GM23248 (cell line): ENCODE measurements around the gene CHST8. TPM values are rescaled to one million over a fixed set of nuclear protein-coding genes. Genes with fewer than 3 reads are reported as not detected.

ENCODE experiments used
- DNase-seq: peaks from one replicate; pipeline ENCODE4 v3.0.0-alpha.2; 2015
- H2AFZ ChIP-seq: fragments of 200-600 bp; sonication (generic); 2 replicates; pipeline ENCODE4 v1.6.1; 2016; ENCODE audit warnings: antibody characterized with exemption
- H3F3A ChIP-seq: fragments of 200-600 bp; sonication (generic); 2 replicates; pipeline ENCODE4 v1.6.1; 2016; ENCODE audit warnings: mild to moderate bottlenecking, antibody characterized with exemption, mixed run types; ENCODE audit not compliant: insufficient read depth
- H3K27ac ChIP-seq: fragments of 200-600 bp; sonication (generic); 2 replicates; pipeline ENCODE4 v1.5.1; 2016; ENCODE audit warnings: mild to moderate bottlenecking
- H3K27me3 ChIP-seq: fragments of 200-600 bp; sonication (generic); replicated peaks from 2 replicates; pipeline ENCODE4 v1.6.1; 2016; ENCODE audit warnings: mild to moderate bottlenecking; ENCODE audit not compliant: insufficient read depth
- H3K36me3 ChIP-seq: fragments of 200-600 bp; sonication (generic); 2 replicates; pipeline ENCODE4 v1.6.1; 2016; ENCODE audit warnings: low read depth, mild to moderate bottlenecking
- H3K4me1 ChIP-seq: fragments of 200-600 bp; sonication (generic); 2 replicates; pipeline ENCODE4 v1.6.1; 2016; ENCODE audit warnings: mild to moderate bottlenecking; ENCODE audit not compliant: insufficient read depth
- H3K4me2 ChIP-seq: fragments of 200-600 bp; sonication (generic); one replicate; pipeline ENCODE4 v1.6.1; 2016; ENCODE audit warnings: mild to moderate bottlenecking; ENCODE audit not compliant: unreplicated experiment
- H3K4me3 ChIP-seq: fragments of 200-600 bp; sonication (generic); 2 replicates; pipeline ENCODE4 v1.5.1; 2016; ENCODE audit warnings: mild to moderate bottlenecking
- H3K79me2 ChIP-seq: fragments of 200-600 bp; sonication (generic); 2 replicates; pipeline ENCODE4 v1.6.1; 2016; ENCODE audit warnings: mild to moderate bottlenecking; ENCODE audit not compliant: insufficient read depth
- H3K9ac ChIP-seq: fragments of 200-600 bp; sonication (generic); 2 replicates; pipeline ENCODE4 v1.6.1; 2016; ENCODE audit warnings: mild to moderate bottlenecking
- H3K9me2 ChIP-seq: fragments of 200-600 bp; sonication (generic); 2 replicates; pipeline ENCODE4 v1.6.1; 2016; ENCODE audit warnings: mixed run types, mild to moderate bottlenecking, moderate library complexity; ENCODE audit not compliant: insufficient read depth
- H3K9me3 ChIP-seq: fragments of 200-600 bp; sonication (generic); one replicate; pipeline ENCODE4 v1.6.1; 2017; ENCODE audit warnings: low read depth
- H4K20me1 ChIP-seq: fragments of 200-600 bp; sonication (generic); 2 replicates; pipeline ENCODE4 v1.6.0; 2016; ENCODE audit not compliant: insufficient read depth
- EZH2 ChIP-seq: fragments of 200-600 bp; sonication (generic); IDR thresholded peaks from 2 replicates; pipeline ENCODE4 v1.6.1; 2018; ENCODE audit warnings: antibody characterized with exemption, mild to moderate bottlenecking; ENCODE audit not compliant: insufficient read depth, poor library complexity, severe bottlenecking
- EZH2phosphoT487 ChIP-seq: fragments of 200-600 bp; sonication (generic); IDR thresholded peaks from 2 replicates; pipeline ENCODE4 v1.6.1; 2018; ENCODE audit warnings: antibody characterized with exemption, moderate library complexity, mild to moderate bottlenecking, low read depth; ENCODE audit not compliant: insufficient read depth
- WGBS, 2 experiments: methylation state at CpG; one replicate each; pipeline ENCODE4 v1.1.6; 2015 to 2017; ENCODE audit warnings: low lambda C conversion rate in 2 of 2, low coverage in 1 of 2; ENCODE audit errors: missing lambda C conversion rate in 2 of 2; 5-methylcytosine and 5-hydroxymethylcytosine counted together
- in situ Hi-C: fragments of 300-500 bp; cut with MboI; formaldehyde crosslinking; loops from 2 replicates; pipeline ENCODE4 v1.15.0; 2020
- polyA plus RNA-seq: library from polyadenylated mRNA; unstranded; fragments of >200 nt; fragmentation: Nextera tagmentation; extraction: Ambion mirVana; gene quantifications from 2 replicates; pipeline ENCODE4 v1.2.1, GENCODE V29; 2016
- total RNA-seq: library from RNA; depleted of rRNA; stranded (reverse); fragments of >200 nt; shearing (Covaris generic); gene quantifications from 2 replicates; pipeline ENCODE4 v1.2.3, GENCODE V29; 2014

Gene CHST8
- total and polyA plus RNA-seq, 2 experiments from 2014 or later, result 0.30 to 1.1 TPM

DNA sequence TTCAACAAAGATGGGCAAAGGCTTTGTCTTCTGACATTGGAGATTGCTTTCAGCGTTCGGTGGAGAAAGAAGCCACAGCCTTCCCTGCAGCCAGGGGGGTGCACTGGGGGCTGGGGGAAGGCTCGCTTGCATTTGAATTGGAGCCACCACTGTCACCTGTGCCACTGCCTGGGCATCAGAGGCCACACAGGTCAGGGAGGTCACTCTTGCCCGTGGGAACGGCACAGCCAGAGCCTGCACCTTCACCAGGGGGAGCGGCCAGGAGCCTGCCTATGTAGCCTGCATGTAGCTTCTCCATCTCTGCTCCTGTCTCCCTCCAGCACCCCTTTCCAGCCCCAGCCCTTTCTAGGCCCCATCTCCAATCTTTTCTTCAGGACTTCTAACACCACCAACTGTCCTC lies 131.2 kb downstream of the CHST8 start:
- Histone ChIP-seq H3K9me3 (no peaks in the 10 kb centered on the region), H3K27me3 (peaks cover 11% of the 10 kb centered on the region), H3F3A (no peaks in the 10 kb centered on the region), H3K27ac (no peak overlapping the region), H4K20me1 (no peaks in the 10 kb centered on the region), H3K4me2 (no peak overlapping the region), H3K36me3 (no peaks in the 10 kb centered on the region), H3K4me3 (no peak overlapping the region), H3K79me2 (no peaks in the 10 kb centered on the region), H2AFZ (no peak overlapping the region), H3K4me1 (no peaks in the 10 kb centered on the region), H3K9me2 (no peaks in the 10 kb centered on the region), H3K9ac (no peak overlapping the region)
- TF ChIP-seq EZH2phosphoT487 (no peak), EZH2 (no peak)
- in situ Hi-C loops, result no loop called here
- 68 to 70% methylated on average over 6 of the region's 6 CpGs for WGBS, 2 experiments
- DNase-seq, result no peak

DNA sequence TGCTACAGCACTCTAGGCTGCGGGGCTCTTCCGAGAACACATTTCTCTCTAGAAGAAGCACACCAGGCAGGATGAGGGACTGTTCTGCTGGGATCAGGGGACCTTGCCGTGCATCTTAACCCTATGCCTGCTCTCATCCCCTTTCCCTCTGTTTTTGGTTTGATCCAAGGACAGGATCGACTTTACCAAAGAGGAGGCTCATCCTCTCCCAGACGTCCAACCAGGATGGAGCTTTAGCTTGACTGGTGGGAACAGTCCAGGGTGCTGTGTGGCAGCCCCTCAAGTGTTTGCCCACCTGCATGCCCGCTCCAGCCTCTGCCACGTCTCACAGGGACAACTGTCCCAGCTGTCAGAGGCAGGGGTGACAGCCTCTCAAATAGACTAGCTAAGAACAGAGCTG lies 132.6 kb downstream of the CHST8 start:
- peaks cover 11% of the 10 kb centered on the region for H3K27me3 ChIP-seq

GRCh38 chr19:33755099-33756035 lies 133.6 kb downstream of the CHST8 start:
- Histone ChIP-seq H3K27me3 (peaks cover 11% of the 10 kb centered on the region), H3K27ac (no peak overlapping the region), H3F3A (no peaks in the 10 kb centered on the region), H2AFZ (no peak overlapping the region), H3K9me2 (no peaks in the 10 kb centered on the region), H3K4me3 (no peak overlapping the region), H3K79me2 (no peaks in the 10 kb centered on the region), H3K4me2 (no peak overlapping the region), H3K36me3 (no peaks in the 10 kb centered on the region), H4K20me1 (no peaks in the 10 kb centered on the region), H3K9me3 (no peaks in the 10 kb centered on the region), H3K9ac (no peak overlapping the region), H3K4me1 (no peaks in the 10 kb centered on the region)
- no peak for DNase-seq
- 26 to 28% methylated on average over 26 of the region's 26 CpGs for WGBS, 2 experiments
- in situ Hi-C loops, result no loop called here
- TF ChIP-seq EZH2 (no peak), EZH2phosphoT487 (no peak)

More for the DNA sequence above, 132.6 kb downstream of the CHST8 start:
- Histone ChIP-seq H3K27ac (no peak overlapping the region), H3K36me3 (no peaks in the 10 kb centered on the region), H2AFZ (no peak overlapping the region), H3K4me1 (no peaks in the 10 kb centered on the region), H3K79me2 (no peaks in the 10 kb centered on the region), H4K20me1 (no peaks in the 10 kb centered on the region), H3K9me3 (no peaks in the 10 kb centered on the region), H3K4me2 (no peak overlapping the region), H3K4me3 (no peak overlapping the region), H3K9me2 (no peaks in the 10 kb centered on the region), H3F3A (no peaks in the 10 kb centered on the region), H3K9ac (no peak overlapping the region)
- no peak for DNase-seq
- TF ChIP-seq EZH2phosphoT487 (no peak), EZH2 (no peak)
- WGBS, 2 experiments, result 38 to 46% methylated on average over 7 of the region's 7 CpGs
- in situ Hi-C loops, result no loop called here

DNA sequence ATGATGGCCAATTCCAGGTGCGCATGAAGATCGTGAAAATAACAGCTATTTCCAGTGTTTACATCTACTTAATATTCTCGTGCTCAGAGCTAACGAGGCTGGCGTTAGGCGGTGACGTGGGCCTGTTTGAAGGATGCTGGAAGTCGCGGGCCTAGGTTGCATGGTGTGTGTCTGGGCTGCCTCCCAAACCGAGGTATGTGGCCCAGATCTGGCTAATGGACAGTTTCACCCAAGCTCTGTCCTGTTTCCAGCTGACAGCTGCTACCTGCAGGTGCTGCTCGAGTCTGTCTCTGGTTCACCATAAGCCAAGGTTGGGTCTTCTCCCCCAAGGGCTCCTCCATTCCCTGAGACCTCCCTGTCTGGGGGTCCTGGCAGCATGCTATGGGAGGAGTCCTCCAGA lies 134.4 kb downstream of the CHST8 start:
- Histone ChIP-seq H3K4me1 (no peaks in the 10 kb centered on the region), H4K20me1 (no peaks in the 10 kb centered on the region), H3K4me3 (no peak overlapping the region), H3K79me2 (no peaks in the 10 kb centered on the region), H3F3A (no peaks in the 10 kb centered on the region), H2AFZ (no peak overlapping the region), H3K36me3 (no peaks in the 10 kb centered on the region), H3K27ac (no peak overlapping the region), H3K9me3 (no peaks in the 10 kb centered on the region), H3K9me2 (no peaks in the 10 kb centered on the region), H3K27me3 (peaks cover 11% of the 10 kb centered on the region), H3K9ac (no peak overlapping the region), H3K4me2 (no peak overlapping the region)
- no peak for DNase-seq
- in situ Hi-C loops, result no loop called here
- TF ChIP-seq EZH2 (no peak), EZH2phosphoT487 (no peak)
- 70 to 73% methylated on average over 11 of the region's 11 CpGs for WGBS, 2 experiments
